ENCODE data around the gene CAMK2A.

DNA sequence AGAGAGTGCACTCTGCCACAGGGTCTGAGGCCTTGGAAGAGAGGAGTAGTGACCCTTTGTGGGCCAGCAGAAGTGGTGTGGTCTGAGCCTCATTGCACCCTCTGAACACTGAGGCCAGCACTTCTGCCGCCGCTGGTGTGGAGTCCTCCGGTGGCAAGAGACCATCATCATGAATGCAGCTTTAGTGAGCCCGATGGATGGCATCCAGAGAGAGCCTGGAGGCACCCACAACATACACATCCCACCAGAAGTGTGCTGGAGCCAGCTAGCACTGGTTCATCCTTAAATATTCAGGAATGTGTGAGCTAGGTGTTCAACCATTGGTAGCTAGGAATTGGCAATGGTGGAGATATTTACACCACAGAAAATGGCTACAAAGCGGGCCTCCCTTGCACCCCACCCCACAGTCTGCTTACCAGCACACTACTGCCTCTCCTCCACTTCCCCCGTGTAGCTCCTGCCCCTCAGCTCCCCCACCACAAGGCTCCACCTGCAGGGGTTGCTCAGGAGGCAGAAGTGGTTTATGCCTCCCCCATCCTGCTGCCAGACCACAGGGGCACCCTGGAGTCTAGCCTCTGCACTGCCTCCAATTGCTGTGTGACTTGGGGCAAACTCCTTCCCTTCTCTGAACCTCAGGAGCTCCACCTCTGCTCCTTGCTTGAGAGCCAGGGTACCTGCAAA, 83.3 kb downstream of the CAMK2A start:
- TF ChIP-seq, protein P1, sequence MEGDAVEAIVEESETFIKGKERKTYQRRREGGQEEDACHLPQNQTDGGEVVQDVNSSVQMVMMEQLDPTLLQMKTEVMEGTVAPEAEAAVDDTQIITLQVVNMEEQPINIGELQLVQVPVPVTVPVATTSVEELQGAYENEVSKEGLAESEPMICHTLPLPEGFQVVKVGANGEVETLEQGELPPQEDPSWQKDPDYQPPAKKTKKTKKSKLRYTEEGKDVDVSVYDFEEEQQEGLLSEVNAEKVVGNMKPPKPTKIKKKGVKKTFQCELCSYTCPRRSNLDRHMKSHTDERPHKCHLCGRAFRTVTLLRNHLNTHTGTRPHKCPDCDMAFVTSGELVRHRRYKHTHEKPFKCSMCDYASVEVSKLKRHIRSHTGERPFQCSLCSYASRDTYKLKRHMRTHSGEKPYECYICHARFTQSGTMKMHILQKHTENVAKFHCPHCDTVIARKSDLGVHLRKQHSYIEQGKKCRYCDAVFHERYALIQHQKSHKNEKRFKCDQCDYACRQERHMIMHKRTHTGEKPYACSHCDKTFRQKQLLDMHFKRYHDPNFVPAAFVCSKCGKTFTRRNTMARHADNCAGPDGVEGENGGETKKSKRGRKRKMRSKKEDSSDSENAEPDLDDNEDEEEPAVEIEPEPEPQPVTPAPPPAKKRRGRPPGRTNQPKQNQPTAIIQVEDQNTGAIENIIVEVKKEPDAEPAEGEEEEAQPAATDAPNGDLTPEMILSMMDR (IDR thresholded peaks at IDR 0.05), result no peak
- no peak for TF ChIP-seq POLR2A (IDR thresholded peaks at IDR 0.05)

Data from upper lobe of left lung (tissue), 4 donors.